Measurements from ENCODE around the gene CTIF.

Gene CTIF

GRCh38 chr18:48609114-48609513, 70.3 kb downstream of the CTIF start:
- H3K4me3 ChIP-seq (ENCODE audit: insufficient read depth, low read depth, low read length, poor library complexity, severe bottlenecking) = no peak overlapping the region
- H3K27ac ChIP-seq (ENCODE audit: insufficient read depth, low read length, poor library complexity, severe bottlenecking) = no peak overlapping the region
- no peaks in the 10 kb centered on the region for H3K4me1 ChIP-seq (ENCODE audit: control insufficient read depth, insufficient read depth, low read length, poor library complexity, severe bottlenecking)
- no peaks in the 10 kb centered on the region for H3K9me3 ChIP-seq (ENCODE audit: control insufficient read depth, low read length)
- no peaks in the 10 kb centered on the region for H3K36me3 ChIP-seq (ENCODE audit: control insufficient read depth, insufficient read depth, low read length)
- no peak for DNase-seq
- no peaks in the 10 kb centered on the region for H3K27me3 ChIP-seq (replicated peaks; ENCODE audit: control insufficient read depth, insufficient read depth, low read length, poor library complexity, severe bottlenecking)

DNA sequence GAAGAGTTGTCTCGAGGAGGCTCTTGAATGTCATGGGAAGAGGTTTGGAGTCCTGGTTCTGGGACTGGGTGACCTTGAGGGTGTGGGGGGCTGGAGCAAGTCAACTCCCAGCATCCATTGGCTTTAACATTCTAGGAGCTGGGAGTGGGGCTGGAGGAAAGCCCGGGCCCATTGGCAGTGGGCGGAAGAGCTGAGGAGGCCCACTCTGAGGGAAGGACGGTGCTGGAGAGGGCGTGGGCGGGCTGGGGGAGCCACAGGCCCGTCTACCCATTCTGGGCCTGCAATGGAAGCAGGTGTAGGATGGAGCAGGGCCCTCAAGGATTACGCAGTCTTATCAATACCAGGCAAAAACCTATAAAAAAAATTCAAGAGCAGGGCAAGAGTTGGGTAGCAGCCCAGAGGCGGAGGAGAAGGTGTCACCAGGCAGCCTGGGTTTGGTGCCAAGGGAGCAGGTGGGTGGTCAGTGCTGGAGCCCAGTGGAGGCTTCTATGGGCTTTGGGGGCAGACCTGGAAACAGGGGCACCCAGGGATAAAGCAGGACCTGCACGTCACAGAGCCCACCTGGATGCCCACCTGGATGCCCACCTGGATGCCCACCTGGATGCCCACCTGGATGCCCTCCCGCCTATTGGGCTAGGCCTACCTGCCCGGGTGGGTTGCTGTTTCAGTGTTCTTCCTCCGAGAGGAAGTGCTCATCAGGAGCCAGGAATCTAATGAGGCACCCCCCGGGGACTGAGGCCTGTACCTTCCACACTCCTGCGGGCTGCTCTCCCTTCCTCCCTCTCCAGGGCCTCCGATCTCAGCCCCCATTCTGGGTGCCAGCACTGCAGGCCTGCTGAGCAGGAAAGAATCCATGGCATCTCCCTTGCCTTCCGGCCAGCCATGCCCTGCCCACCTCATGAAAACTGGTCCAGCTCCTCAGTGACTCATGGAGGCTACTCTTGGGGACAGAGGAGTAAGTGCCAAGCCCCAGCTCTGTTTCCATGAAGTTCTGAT, 71.3 kb downstream of the CTIF start:
- Histone ChIP-seq H3K4me1 (ENCODE audit: control insufficient read depth, insufficient read depth, low read length, poor library complexity, severe bottlenecking) (no peaks in the 10 kb centered on the region), H3K4me3 (ENCODE audit: insufficient read depth, low read depth, low read length, poor library complexity, severe bottlenecking) (no peak overlapping the region), H3K27ac (ENCODE audit: insufficient read depth, low read length, poor library complexity, severe bottlenecking) (no peak overlapping the region), H3K36me3 (ENCODE audit: control insufficient read depth, insufficient read depth, low read length) (no peaks in the 10 kb centered on the region), H3K27me3 (replicated peaks; ENCODE audit: control insufficient read depth, insufficient read depth, low read length, poor library complexity, severe bottlenecking) (no peaks in the 10 kb centered on the region), H3K9me3 (ENCODE audit: control insufficient read depth, low read length) (no peaks in the 10 kb centered on the region)
- no peak for DNase-seq

DNA sequence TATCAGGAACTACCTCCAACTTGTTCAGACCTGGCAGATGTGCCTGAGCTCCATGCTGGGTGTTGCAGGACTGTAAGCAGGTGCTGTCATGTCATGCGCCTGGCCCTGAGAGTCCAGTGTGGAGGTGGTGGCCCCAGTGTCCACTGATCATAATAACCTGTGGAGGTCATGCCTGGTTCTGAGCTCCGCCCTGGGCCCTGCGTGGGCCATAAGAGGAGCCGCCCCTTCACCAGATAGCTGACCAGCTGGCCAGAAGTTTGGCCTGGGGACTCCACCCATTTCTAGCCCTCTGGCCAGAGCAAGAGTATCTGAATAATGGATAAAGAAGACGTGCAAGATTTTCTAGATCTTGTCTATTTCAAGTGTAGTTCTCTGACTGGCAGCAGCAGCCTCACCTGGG, 72.4 kb downstream of the CTIF start:
- H3K27ac ChIP-seq (ENCODE audit: insufficient read depth, low read length, poor library complexity, severe bottlenecking) = no peak overlapping the region

DNA sequence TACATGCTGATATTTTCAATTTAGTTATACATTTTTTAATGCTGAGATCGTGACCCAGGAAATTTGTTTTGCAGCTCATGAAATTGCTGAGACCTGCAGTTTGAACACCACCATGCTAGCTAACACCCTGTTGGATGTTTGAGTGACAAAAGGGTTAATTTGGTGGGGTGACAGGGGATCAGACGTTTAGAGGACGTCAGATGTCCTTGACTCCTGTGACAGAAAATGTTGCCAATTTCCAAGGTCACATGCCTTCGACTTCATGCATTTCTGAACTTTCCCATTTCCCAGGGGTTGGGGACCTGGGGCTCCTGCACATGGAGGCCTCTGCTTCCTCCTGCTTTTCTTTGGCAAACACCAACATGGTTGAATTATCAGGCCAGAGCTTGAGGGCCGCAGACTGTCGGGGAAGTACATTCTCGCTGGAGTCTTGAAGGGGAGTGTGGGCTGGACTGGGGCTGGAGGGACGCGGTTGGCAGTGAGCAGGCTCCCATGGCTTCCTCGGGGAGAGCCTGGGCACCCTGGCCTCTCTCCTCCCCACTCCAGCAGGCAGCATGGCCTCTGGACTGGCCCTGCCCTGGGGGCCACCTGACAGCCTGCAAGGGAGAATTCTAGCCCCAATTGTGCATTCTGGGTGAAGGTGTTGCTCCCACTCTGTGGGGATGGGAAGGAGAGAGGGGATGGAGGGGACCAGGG, 73.1 kb downstream of the CTIF start:
- DNase-seq = no peak
- Histone ChIP-seq H3K4me3 (ENCODE audit: insufficient read depth, low read depth, low read length, poor library complexity, severe bottlenecking) (no peak overlapping the region), H3K36me3 (ENCODE audit: control insufficient read depth, insufficient read depth, low read length) (no peaks in the 10 kb centered on the region), H3K4me1 (ENCODE audit: control insufficient read depth, insufficient read depth, low read length, poor library complexity, severe bottlenecking) (no peaks in the 10 kb centered on the region), H3K9me3 (ENCODE audit: control insufficient read depth, low read length) (no peaks in the 10 kb centered on the region), H3K27me3 (replicated peaks; ENCODE audit: control insufficient read depth, insufficient read depth, low read length, poor library complexity, severe bottlenecking) (no peaks in the 10 kb centered on the region), H3K27ac (ENCODE audit: insufficient read depth, low read length, poor library complexity, severe bottlenecking) (no peak overlapping the region)

More for the DNA sequence above, 72.4 kb downstream of the CTIF start:
- Histone ChIP-seq H3K27me3 (replicated peaks; ENCODE audit: control insufficient read depth, insufficient read depth, low read length, poor library complexity, severe bottlenecking) (no peaks in the 10 kb centered on the region), H3K4me1 (ENCODE audit: control insufficient read depth, insufficient read depth, low read length, poor library complexity, severe bottlenecking) (no peaks in the 10 kb centered on the region), H3K4me3 (ENCODE audit: insufficient read depth, low read depth, low read length, poor library complexity, severe bottlenecking) (no peak overlapping the region), H3K36me3 (ENCODE audit: control insufficient read depth, insufficient read depth, low read length) (no peaks in the 10 kb centered on the region), H3K9me3 (ENCODE audit: control insufficient read depth, low read length) (no peaks in the 10 kb centered on the region)
- DNase-seq = no peak

- Histone ChIP-seq H3K36me3 (ENCODE audit: control insufficient read depth, insufficient read depth, low read length) (no peaks in the 10 kb centered on the region), H3K27me3 (replicated peaks; ENCODE audit: control insufficient read depth, insufficient read depth, low read length, poor library complexity, severe bottlenecking) (no peaks in the 10 kb centered on the region), H3K9me3 (ENCODE audit: control insufficient read depth, low read length) (no peaks in the 10 kb centered on the region), H3K4me3 (ENCODE audit: insufficient read depth, low read depth, low read length, poor library complexity, severe bottlenecking) (no peak overlapping the region), H3K4me1 (ENCODE audit: control insufficient read depth, insufficient read depth, low read length, poor library complexity, severe bottlenecking) (no peaks in the 10 kb centered on the region), H3K27ac (ENCODE audit: insufficient read depth, low read length, poor library complexity, severe bottlenecking) (no peak overlapping the region)
- no peak for DNase-seq
Measured at GRCh38 chr18:48612511-48612910, 73.7 kb downstream of the CTIF start.

DNA sequence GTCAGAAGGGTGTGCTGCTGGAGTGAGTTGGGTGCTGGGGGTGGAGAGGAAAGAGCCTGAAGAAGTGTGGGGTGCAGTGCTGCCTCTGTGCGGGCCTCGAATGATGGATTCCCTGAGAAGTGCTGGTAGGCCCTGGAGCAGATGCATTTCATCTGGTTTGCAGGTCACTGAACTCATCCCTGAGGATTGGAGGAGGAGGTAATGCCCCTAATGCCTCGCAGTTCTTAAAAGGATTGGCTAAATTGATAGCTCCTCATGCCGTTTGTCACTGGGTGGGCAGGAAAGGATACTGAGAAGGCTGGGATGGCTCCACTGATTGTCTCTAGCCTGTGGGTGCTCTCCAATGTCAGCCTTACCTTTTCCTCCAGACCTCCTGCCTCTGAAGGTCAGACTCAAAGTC, 74.1 kb downstream of the CTIF start:
- Histone ChIP-seq H3K27ac (ENCODE audit: insufficient read depth, low read length, poor library complexity, severe bottlenecking) (no peak overlapping the region), H3K9me3 (ENCODE audit: control insufficient read depth, low read length) (no peaks in the 10 kb centered on the region), H3K36me3 (ENCODE audit: control insufficient read depth, insufficient read depth, low read length) (no peaks in the 10 kb centered on the region), H3K4me1 (ENCODE audit: control insufficient read depth, insufficient read depth, low read length, poor library complexity, severe bottlenecking) (no peaks in the 10 kb centered on the region), H3K27me3 (replicated peaks; ENCODE audit: control insufficient read depth, insufficient read depth, low read length, poor library complexity, severe bottlenecking) (no peaks in the 10 kb centered on the region), H3K4me3 (ENCODE audit: insufficient read depth, low read depth, low read length, poor library complexity, severe bottlenecking) (no peak overlapping the region)
- no peak for DNase-seq

DNA sequence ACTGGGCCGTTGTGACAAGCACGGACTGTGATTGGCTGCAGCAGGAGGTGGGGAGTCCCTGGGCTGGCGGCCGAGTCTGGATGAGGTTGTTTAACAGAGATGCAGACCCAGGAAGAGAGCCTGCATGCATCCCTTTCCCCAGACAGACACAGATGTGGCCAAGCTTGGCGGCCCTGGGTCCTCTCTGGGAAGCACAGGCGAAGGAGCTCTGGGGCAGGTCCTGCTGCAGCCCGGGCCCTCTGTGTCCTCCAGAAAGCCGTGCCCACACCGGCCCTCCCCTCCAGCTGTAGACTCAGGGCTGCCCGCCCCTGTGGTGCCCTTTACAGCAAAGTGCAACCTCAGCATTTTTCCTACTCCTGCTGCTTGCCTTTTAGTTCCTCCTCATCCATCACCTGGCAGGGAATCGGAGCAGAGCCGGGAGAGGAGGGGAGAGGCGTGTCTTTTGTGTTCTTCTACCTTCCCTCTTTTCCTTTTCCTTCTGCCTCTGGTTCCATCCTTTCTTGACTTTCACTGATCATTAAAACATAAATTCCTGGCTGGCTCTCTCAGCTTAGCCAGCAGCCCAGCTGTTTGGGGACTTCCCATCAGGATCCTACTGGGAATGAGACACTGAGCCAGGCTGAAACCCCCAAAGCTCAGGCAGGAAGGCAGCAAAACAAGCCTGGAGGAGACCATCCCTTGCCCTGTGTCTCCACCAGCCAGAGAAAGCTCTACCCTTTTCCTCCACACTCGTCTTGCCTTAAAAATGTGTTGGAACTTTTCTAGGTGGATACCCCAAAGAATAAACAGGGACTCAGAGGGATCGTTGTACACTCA, 75.0 kb downstream of the CTIF start:
- no peaks in the 10 kb centered on the region for H3K36me3 ChIP-seq (ENCODE audit: control insufficient read depth, insufficient read depth, low read length)
- no peaks in the 10 kb centered on the region for H3K4me1 ChIP-seq (ENCODE audit: control insufficient read depth, insufficient read depth, low read length, poor library complexity, severe bottlenecking)
- H3K9me3 ChIP-seq (ENCODE audit: control insufficient read depth, low read length) = no peaks in the 10 kb centered on the region
- H3K27ac ChIP-seq (ENCODE audit: insufficient read depth, low read length, poor library complexity, severe bottlenecking) = no peak overlapping the region
- no peak for DNase-seq
- H3K4me3 ChIP-seq (ENCODE audit: insufficient read depth, low read depth, low read length, poor library complexity, severe bottlenecking) = no peak overlapping the region
- no peaks in the 10 kb centered on the region for H3K27me3 ChIP-seq (replicated peaks; ENCODE audit: control insufficient read depth, insufficient read depth, low read length, poor library complexity, severe bottlenecking)

GRCh38 chr18:48615566-48616401, 77.0 kb downstream of the CTIF start:
- no peak for DNase-seq
- Histone ChIP-seq H3K27ac (ENCODE audit: insufficient read depth, low read length, poor library complexity, severe bottlenecking) (no peak overlapping the region), H3K27me3 (replicated peaks; ENCODE audit: control insufficient read depth, insufficient read depth, low read length, poor library complexity, severe bottlenecking) (no peaks in the 10 kb centered on the region), H3K36me3 (ENCODE audit: control insufficient read depth, insufficient read depth, low read length) (no peaks in the 10 kb centered on the region), H3K4me3 (ENCODE audit: insufficient read depth, low read depth, low read length, poor library complexity, severe bottlenecking) (no peak overlapping the region), H3K9me3 (ENCODE audit: control insufficient read depth, low read length) (no peaks in the 10 kb centered on the region), H3K4me1 (ENCODE audit: control insufficient read depth, insufficient read depth, low read length, poor library complexity, severe bottlenecking) (no peaks in the 10 kb centered on the region)

- DNase-seq = no peak
- H3K27ac ChIP-seq (ENCODE audit: insufficient read depth, low read length, poor library complexity, severe bottlenecking) = no peak overlapping the region
- no peaks in the 10 kb centered on the region for H3K36me3 ChIP-seq (ENCODE audit: control insufficient read depth, insufficient read depth, low read length)
- H3K4me3 ChIP-seq (ENCODE audit: insufficient read depth, low read depth, low read length, poor library complexity, severe bottlenecking) = no peak overlapping the region
- no peaks in the 10 kb centered on the region for H3K9me3 ChIP-seq (ENCODE audit: control insufficient read depth, low read length)
- no peaks in the 10 kb centered on the region for H3K27me3 ChIP-seq (replicated peaks; ENCODE audit: control insufficient read depth, insufficient read depth, low read length, poor library complexity, severe bottlenecking)
- H3K4me1 ChIP-seq (ENCODE audit: control insufficient read depth, insufficient read depth, low read length, poor library complexity, severe bottlenecking) = no peaks in the 10 kb centered on the region
Measured at GRCh38 chr18:48616484-48617255, 77.8 kb downstream of the CTIF start.

All from effector memory CD4-positive, alpha-beta T cell (primary cell).